SIG-M5 treated with dmso at 0.1 percent for 504 hours (cell line): ENCODE data around the gene CYSTM1.
A peak's percentile ranks its signal among the peaks of the same experiment; 100 is the strongest.
"Not testable (repeated sequence)": the region's sequence is repeated elsewhere in the genome, so short reads cannot be mapped to it uniquely, and the experiment has no call there.

ENCODE experiments used
- DNase-seq: peaks from one replicate; lab custom pipeline; 2025; ENCODE audit not compliant: unreplicated experiment; lab: John Stamatoyannopoulos, UW

CYSTM1 gene

DNA sequence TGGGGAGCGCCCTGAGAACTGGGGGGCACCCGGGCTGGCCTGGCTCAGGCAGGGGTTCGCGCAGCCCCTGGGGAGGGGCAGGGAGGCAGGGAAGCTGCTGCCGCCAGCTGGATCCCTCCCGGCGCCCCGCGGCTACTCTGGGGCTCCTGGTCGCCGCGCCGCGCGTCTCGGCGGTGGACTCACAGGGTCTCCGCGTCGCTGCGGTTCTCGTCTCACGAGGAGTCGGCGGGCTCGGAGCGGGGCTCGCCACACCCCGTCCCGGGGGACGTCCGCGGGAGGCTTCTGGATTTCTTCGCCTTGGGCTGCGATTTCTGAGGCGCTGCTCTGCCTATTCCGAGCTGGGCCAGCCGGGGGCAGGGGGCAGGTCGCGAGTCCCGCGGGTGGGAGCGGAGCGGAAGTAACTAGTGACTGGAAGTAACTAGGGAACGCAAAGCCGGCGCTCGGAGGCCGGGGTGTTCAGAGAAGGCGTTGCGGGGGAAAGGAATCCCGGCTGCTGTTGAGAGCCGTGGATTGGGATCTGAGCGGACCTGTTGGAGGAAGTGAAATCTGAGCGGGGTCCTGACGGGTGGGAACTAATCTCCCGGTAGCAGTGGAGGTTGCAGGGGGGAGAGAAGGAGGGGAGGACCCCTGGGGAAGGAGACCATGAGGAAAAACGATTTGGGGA, 511 bp downstream of the CYSTM1 start:
- peak; percentile 74 for DNase-seq

GRCh38 chr5:140176031-140176387, 1.0 kb downstream of the CYSTM1 start:
- DNase-seq = no peak

DNA sequence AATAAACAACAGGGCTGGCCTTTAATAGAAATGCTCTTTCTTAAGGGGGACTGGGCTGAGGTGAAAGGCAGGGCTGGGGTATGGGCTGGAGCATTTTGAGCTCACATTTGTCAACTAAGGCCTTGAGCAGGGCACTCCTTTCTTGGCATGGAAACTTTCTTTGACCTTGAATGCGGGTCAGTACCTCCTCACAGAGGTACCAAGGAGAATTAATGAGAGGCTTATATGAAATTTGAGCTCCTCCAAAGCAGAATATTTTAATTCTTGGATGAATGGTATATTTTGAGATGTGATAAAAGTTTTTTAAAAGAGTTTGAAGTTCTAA, 3.1 kb downstream of the CYSTM1 start:
- no peak for DNase-seq

- no peak for DNase-seq
These were observed 3.6 kb downstream of the CYSTM1 start for GRCh38 chr5:140178482-140179116.

GRCh38 chr5:140181002-140181483, 6.1 kb downstream of the CYSTM1 start:
- DNase-seq = no peak

DNA sequence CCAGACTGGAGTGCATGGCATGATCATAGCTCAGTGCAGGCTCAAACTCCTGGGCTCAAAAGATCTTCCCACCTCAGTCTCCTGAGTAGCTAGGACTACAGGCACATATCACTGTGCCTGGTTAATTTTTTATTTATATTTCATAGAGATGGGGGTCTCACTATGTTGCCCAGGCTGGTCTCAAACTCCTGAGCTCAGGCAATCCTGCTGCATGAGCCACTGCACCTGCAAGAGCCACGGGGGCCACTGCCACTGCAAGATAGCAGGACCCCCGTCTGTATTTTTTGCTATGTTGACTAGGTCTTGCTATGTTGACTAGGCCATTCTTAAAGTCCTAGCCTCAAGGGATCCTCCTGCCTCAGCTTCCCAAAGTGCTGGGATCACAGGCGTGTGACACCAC, 6.5 kb downstream of the CYSTM1 start:
- DNase-seq = no peak

- no peak for DNase-seq
These were observed 7.2 kb downstream of the CYSTM1 start for GRCh38 chr5:140182075-140182711.

GRCh38 chr5:140182803-140183367, 7.9 kb downstream of the CYSTM1 start:
- DNase-seq = peak; percentile 44

DNA sequence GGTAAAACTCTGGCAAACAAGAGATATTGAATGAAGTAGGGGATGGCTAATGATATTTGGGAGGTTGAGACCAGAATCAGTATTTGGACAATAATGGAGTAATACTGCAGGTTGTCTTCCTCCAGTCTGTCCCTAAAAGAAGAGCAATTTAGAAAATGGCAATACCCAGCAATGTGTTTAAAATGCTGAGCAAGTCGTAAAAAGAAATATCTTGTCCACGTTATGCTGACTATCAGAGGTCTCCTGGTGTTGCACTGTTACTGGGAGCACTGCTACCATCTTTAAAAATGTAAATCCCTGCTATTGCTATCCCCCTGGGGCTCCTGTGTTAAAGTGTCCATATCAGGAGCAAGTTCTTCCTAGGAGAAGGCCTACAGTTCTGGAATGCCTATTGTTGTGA, 10.4 kb downstream of the CYSTM1 start:
- DNase-seq = no peak

GRCh38 chr5:140186267-140186671, 11.3 kb downstream of the CYSTM1 start:
- DNase-seq = no peak

- DNase-seq = no peak
These were observed 14.3 kb downstream of the CYSTM1 start for GRCh38 chr5:140189253-140189652.

- no peak for DNase-seq
These were observed 15.2 kb downstream of the CYSTM1 start for GRCh38 chr5:140189977-140190871.

DNA sequence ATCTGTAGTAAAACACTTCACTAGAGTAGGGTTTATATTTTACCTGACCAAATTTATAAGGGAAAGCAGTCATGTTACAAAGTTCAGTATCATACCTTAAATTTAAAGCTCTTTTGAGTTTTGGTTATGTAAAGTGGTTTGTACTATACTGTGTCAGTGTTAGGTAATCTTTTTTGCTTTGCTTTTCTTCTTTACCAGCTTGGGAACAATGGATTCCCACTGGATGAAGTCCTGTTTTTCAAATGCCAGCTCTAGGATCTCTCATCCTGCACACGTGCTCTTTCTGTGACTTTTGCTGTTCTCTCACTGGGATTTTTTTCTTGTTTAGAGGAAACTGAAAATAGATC, 15.9 kb downstream of the CYSTM1 start:
- DNase-seq = no peak

DNA sequence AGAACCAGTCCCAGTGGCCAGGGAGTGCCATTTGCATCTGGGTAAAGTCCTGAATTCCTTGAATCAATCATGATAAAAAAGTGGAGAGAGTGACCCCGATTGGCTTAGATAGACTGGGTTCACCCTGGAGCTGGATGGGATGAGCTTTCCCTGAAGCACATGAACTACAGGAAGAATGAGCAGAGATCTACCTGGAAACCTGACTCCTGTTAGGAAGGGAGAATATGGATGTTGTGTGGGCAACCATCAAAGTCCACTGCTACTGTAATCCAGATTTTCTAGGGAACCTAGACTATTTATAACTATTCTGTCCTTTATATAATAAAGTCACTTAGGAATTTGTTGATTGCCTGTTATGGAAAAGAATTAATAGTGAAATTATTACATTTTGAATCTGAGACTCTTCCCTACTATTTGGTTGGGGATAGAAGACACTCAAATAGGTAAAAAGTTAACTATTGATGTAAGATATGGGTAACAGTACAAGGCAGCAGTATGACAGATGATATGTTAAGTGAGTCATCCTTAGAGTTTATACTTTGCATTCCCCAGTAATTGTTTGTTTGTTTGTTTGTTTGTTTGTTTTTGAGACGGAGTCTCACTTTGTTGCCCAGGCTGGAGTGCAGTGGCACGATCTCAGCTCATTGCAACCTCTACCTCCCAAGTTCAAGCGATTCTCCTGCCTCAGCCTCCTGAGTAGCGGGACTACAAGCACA, 17.9 kb downstream of the CYSTM1 start:
- no peak for DNase-seq

DNA sequence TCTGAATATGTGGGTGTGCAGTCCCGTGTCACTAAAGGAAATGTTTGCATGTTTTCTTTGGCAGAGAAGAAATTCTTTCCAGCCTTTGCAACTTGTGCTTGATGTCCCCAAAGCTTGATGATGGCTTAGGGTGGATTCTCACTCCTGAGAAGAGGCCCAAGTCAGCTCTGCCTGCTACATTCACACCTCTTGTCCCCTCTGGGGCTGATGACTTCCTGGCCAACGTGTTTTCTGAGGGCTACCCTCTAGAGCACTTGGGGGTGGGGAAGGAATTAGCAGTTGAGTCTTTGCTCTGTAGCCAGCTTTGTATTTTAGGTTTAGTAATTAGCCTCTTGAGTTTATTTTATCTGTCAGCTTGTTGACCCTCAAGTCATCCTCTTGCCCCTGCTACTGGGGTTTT, 19.7 kb downstream of the CYSTM1 start:
- DNase-seq = no peak

GRCh38 chr5:140196115-140196814, 21.3 kb downstream of the CYSTM1 start:
- no peak for DNase-seq

GRCh38 chr5:140197023-140197422, 22.0 kb downstream of the CYSTM1 start:
- no peak for DNase-seq

DNA sequence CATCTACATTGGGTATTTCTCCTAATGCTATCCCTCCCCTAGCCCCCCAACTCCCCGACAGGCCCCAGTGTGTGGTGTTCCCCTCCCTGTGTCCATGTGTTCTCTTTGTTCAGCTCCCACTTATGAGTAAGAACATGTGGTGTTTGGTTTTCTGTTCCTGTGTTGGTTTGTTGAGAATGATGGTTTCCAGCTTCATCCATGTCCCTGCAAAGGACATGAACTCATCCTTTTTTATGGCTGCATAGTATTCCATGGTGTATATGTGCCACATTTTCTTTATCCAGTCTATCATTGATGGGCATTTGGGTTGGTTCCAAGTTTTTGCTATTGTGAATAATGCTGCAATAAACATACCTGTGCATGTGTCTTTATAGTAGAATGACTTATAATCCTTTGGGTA, 23.9 kb downstream of the CYSTM1 start:
- DNase-seq = not testable (repeated sequence)

- DNase-seq = no peak
These were observed 27.1 kb downstream of the CYSTM1 start for GRCh38 chr5:140202078-140202477.

DNA sequence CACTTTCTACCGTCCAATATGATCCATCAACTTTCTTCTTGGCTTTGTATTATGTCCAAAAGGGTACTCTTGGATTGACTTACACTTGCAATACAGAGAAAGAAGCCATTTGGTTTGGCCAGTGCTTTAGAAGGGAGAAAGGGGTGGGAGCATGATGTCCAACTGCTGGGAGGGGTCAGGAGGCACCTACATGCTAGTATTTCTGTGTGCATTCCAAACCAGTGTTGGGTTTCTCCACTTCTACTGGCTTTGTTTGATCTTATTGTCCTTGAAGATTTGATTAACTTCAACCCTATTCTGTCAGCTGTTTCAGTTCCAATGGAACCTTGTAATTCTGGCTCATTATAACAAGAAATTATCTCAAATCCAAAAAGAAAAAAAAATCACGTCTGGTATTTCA, 27.6 kb downstream of the CYSTM1 start:
- no peak for DNase-seq
